GM10248 (cell line): ENCODE results near the gene HOXA5.

ENCODE experiments used
- CTCF ChIA-PET: fragments of 300-600 bp; sonication (Branson Sonifier 250); formaldehyde crosslinking; extraction: SDS; loops from one replicate; lab custom pipeline; 2021; ENCODE audit warnings: antibody characterized with exemption; lab: Yijun Ruan, JAX
- POLR2A ChIA-PET: fragments of 350-650 bp; sonication (Branson Sonifier 250); formaldehyde crosslinking; extraction: SDS; loops from one replicate; lab custom pipeline; 2020; ENCODE audit warnings: antibody characterized with exemption; lab: Yijun Ruan, JAX
- DNase-seq: peaks from one replicate; pipeline ENCODE4 v3.0.0; 2012; ENCODE audit errors: extremely low spot score
- CTCF ChIP-seq: IDR thresholded peaks from 2 replicates; pipeline ENCODE4 v1.5.1; 2012; ENCODE audit warnings: mild to moderate bottlenecking, low read depth; ENCODE audit errors: extremely low read depth, missing control alignments, control extremely low read depth

HOXA5 gene

GRCh38 chr7:27177795-27178320 is 34.4 kb upstream of the HOXA5 start:
- no peak for TF ChIP-seq CTCF
- DNase-seq, result no peak
- CTCF ChIA-PET, result interaction anchor here (1.4 to 3.4 kb wide), 4 partner anchors 16 to 495 kb away, joined by 4 to 18 read pairs (median 13); no protein-coding TSS in a partner anchor
- POLR2A ChIA-PET, result no interaction called here

GRCh38 chr7:27176962-27177794 is 33.7 kb upstream of the HOXA5 start:
- POLR2A ChIA-PET, result no interaction called here
- CTCF ChIA-PET, result interaction anchor here (0.9 to 3.4 kb wide), 6 partner anchors 15 to 884 kb away, joined by 3 to 18 read pairs (median 4); no protein-coding TSS in a partner anchor
- DNase-seq, result no peak
- no peak for TF ChIP-seq CTCF

- no peak for DNase-seq
- TF ChIP-seq CTCF, result no peak
- CTCF ChIA-PET, result interaction anchor here (0.9 to 3.4 kb wide), 6 partner anchors 15 to 885 kb away, joined by 3 to 18 read pairs (median 4); no protein-coding TSS in a partner anchor
- POLR2A ChIA-PET, result no interaction called here
Measured at GRCh38 chr7:27176524-27176845, 33.0 kb upstream of the HOXA5 start.

- TF ChIP-seq CTCF, result no peak
- ChIA-PET POLR2A (no interaction called here), CTCF (interaction anchor here (1.4 to 3.4 kb wide), 4 partner anchors 14 to 886 kb away, joined by 3 to 18 read pairs (median 9); no protein-coding TSS in a partner anchor)
- no peak for DNase-seq
Measured at GRCh38 chr7:27175626-27176523, 32.4 kb upstream of the HOXA5 start.

GRCh38 chr7:27174874-27175625 is 31.6 kb upstream of the HOXA5 start:
- DNase-seq, result no peak
- TF ChIP-seq CTCF, result no peak
- ChIA-PET CTCF (interaction anchor here (0.8 kb wide), 1 partner anchor 21 kb away, joined by 3 read pairs; no protein-coding TSS in a partner anchor), POLR2A (no interaction called here)
